ENCODE data around the gene P3H2.

GRCh38 chr3:190076601-190077394 lies 43.9 kb downstream of the P3H2 start:
- no peak for TF ChIP-seq POLR2AphosphoS5 (IDR thresholded peaks at IDR 0.05; ENCODE audit: borderline replicate concordance, low read depth, low read length)
- no peak for TF ChIP-seq EZH2 (IDR thresholded peaks at IDR 0.05)
- TF ChIP-seq FOXP2 (optimal IDR thresholded peaks at IDR 0.05; ENCODE audit: control extremely low read depth, extremely low read length, insufficient read depth) = no peak
